ENCODE results near the gene PARP9.
A peak's percentile ranks its signal among the peaks of the same experiment; 100 is the strongest.

The PARP9 gene

GRCh38 chr3:122564155-122564912, at the start of gene PARP9, which contains the start of gene DTX3L:
PARP9 (minus strand) TSS chr3:122564300; CDS start chr3:122559620, 4,680 bp downstream.
DTX3L (plus strand) TSS chr3:122564338; CDS start chr3:122564427, 89 bp downstream.
- peak; percentile 75 for DNase-seq

- DNase-seq: no peak
These were observed 48.6 kb upstream of the PARP9 start for GRCh38 chr3:122612696-122613095.

- DNase-seq: peak; percentile 29
These were observed 45.9 kb upstream of the PARP9 start for GRCh38 chr3:122609798-122610559.

- no peak for DNase-seq
These were observed 44.8 kb upstream of the PARP9 start for GRCh38 chr3:122608916-122609315.

- no peak for DNase-seq
These were observed 42.2 kb upstream of the PARP9 start for GRCh38 chr3:122606330-122606729.

GRCh38 chr3:122603056-122603455, 39.0 kb upstream of the PARP9 start:
- no peak for DNase-seq

- DNase-seq: no peak
These were observed 38.1 kb upstream of the PARP9 start for GRCh38 chr3:122602011-122602710.

GRCh38 chr3:122598556-122598955, 34.5 kb upstream of the PARP9 start:
- no peak for DNase-seq

GRCh38 chr3:122598151-122598550, 34.1 kb upstream of the PARP9 start:
- no peak for DNase-seq

- no peak for DNase-seq
These were observed 29.9 kb upstream of the PARP9 start for GRCh38 chr3:122594025-122594424.

- no peak for DNase-seq
These were observed 26.5 kb upstream of the PARP9 start for GRCh38 chr3:122590610-122591009.

GRCh38 chr3:122589297-122589696, 25.2 kb upstream of the PARP9 start:
- no peak for DNase-seq

GRCh38 chr3:122587572-122587971, 23.5 kb upstream of the PARP9 start:
- DNase-seq: no peak

- DNase-seq: no peak
These were observed 22.8 kb upstream of the PARP9 start for GRCh38 chr3:122586773-122587485.

- no peak for DNase-seq
These were observed 22.0 kb upstream of the PARP9 start for GRCh38 chr3:122586098-122586497.

GRCh38 chr3:122582390-122582789, 18.3 kb upstream of the PARP9 start:
- DNase-seq: no peak

GRCh38 chr3:122581622-122582021, 17.5 kb upstream of the PARP9 start:
- no peak for DNase-seq

GRCh38 chr3:122580470-122580869, 16.4 kb upstream of the PARP9 start:
- DNase-seq: no peak

GRCh38 chr3:122578069-122578740, 14.1 kb upstream of the PARP9 start:
- no peak for DNase-seq

GRCh38 chr3:122577409-122578031, 13.4 kb upstream of the PARP9 start, which contains the start of gene PARP15:
PARP15 (plus strand) TSS chr3:122577650; CDS start chr3:122577668, 18 bp downstream.
- DNase-seq: peak; percentile 45

- DNase-seq: peak; percentile 80
These were observed 12.3 kb upstream of the PARP9 start for GRCh38 chr3:122576174-122576940.

Data from stimulated activated CD4-positive, alpha-beta T cell treated with anti-CD3 and anti-CD28 coated beads, Interleukin-4, amount 100 ng/mL, for 24 hours (primary cell).